HepG2 (cell line): ENCODE results near the gene VCAN.

Experiments
- CHD2 ChIP-seq: IDR thresholded peaks from 2 replicates; pipeline ENCODE4 v1.6.1; 2011; ENCODE audit warnings: low read depth, low read length, improper control_type of control experiment
- PCBP2 ChIP-seq: fragments of 200-400 bp; formaldehyde crosslinking; optimal IDR thresholded peaks from 2 replicates; pipeline ENCODE3; 2018; ENCODE audit warnings: low read length, low read depth; ENCODE audit not compliant: poor library complexity, severe bottlenecking
- TF ChIP-seq, protein P1 (sequence below): sonication (generic); formaldehyde crosslinking; IDR thresholded peaks from 2 replicates; pipeline ENCODE4 v1.4.0; 2020; ENCODE audit warnings: missing genetic modification reagents
- TF ChIP-seq, protein P2 (sequence below): sonication (generic); formaldehyde crosslinking; IDR thresholded peaks from 2 replicates; pipeline ENCODE4 v1.5.0; 2020; ENCODE audit warnings: mild to moderate bottlenecking, missing genetic modification reagents, moderate library complexity
- TF ChIP-seq, protein P3 (sequence below): sonication (generic); formaldehyde crosslinking; IDR thresholded peaks from 2 replicates; pipeline ENCODE4 v1.4.0; 2020; ENCODE audit warnings: mild to moderate bottlenecking, missing genetic modification reagents

DNA sequence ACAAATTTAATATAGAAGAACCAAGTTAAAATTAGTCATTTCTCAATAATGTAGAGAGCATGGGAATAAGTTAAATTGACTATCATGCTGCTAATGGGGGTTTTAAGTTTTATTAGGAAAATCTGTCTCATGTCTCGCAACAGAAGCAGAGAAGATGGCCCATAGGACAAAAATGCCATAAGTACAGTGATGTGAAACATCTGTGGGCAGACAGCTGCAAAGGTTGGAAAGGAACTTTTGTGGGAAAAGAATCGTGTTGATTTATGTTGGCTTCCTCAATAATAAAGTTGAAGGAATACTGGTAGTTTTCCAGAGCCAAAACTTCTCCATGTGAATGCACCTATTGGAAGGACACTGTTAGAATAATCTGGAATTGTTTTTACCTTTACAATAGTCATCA lies 44.8 kb downstream of the VCAN start:
- TF ChIP-seq, protein P1, sequence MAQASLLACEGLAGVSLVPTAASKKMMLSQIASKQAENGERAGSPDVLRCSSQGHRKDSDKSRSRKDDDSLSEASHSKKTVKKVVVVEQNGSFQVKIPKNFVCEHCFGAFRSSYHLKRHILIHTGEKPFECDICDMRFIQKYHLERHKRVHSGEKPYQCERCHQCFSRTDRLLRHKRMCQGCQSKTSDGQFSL (CRISPR knock-in tag): no peak
- TF ChIP-seq, protein P2, sequence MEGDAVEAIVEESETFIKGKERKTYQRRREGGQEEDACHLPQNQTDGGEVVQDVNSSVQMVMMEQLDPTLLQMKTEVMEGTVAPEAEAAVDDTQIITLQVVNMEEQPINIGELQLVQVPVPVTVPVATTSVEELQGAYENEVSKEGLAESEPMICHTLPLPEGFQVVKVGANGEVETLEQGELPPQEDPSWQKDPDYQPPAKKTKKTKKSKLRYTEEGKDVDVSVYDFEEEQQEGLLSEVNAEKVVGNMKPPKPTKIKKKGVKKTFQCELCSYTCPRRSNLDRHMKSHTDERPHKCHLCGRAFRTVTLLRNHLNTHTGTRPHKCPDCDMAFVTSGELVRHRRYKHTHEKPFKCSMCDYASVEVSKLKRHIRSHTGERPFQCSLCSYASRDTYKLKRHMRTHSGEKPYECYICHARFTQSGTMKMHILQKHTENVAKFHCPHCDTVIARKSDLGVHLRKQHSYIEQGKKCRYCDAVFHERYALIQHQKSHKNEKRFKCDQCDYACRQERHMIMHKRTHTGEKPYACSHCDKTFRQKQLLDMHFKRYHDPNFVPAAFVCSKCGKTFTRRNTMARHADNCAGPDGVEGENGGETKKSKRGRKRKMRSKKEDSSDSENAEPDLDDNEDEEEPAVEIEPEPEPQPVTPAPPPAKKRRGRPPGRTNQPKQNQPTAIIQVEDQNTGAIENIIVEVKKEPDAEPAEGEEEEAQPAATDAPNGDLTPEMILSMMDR: no peak
- TF ChIP-seq, protein P3, sequence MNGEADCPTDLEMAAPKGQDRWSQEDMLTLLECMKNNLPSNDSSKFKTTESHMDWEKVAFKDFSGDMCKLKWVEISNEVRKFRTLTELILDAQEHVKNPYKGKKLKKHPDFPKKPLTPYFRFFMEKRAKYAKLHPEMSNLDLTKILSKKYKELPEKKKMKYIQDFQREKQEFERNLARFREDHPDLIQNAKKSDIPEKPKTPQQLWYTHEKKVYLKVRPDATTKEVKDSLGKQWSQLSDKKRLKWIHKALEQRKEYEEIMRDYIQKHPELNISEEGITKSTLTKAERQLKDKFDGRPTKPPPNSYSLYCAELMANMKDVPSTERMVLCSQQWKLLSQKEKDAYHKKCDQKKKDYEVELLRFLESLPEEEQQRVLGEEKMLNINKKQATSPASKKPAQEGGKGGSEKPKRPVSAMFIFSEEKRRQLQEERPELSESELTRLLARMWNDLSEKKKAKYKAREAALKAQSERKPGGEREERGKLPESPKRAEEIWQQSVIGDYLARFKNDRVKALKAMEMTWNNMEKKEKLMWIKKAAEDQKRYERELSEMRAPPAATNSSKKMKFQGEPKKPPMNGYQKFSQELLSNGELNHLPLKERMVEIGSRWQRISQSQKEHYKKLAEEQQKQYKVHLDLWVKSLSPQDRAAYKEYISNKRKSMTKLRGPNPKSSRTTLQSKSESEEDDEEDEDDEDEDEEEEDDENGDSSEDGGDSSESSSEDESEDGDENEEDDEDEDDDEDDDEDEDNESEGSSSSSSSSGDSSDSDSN (CRISPR knock-in tag): no peak
- no peak for TF ChIP-seq PCBP2
- no peak for TF ChIP-seq CHD2
